NCI-H2107 (cell line): Measurements from ENCODE around the gene ACTR3C.

ENCODE experiments used
- DNase-seq: peaks from one replicate; lab custom pipeline; 2025; lab: John Stamatoyannopoulos, UW

The ACTR3C gene

GRCh38 chr7:150322833-150323681, at the start of gene ACTR3C, which contains the start of gene LRRC61:
Gene ACTR3C, minus strand, starts transcription at chr7:150323545. Its CDS starts 28,249 bp downstream, at chr7:150295296.
Gene LRRC61, plus strand, starts transcription at chr7:150323355. Its CDS starts 13,507 bp downstream, at chr7:150336862.
- peak; percentile 19 for DNase-seq

GRCh38 chr7:150372271-150373048, 49.1 kb upstream of the ACTR3C start:
- DNase-seq, result no peak

GRCh38 chr7:150371996-150372270, 48.6 kb upstream of the ACTR3C start:
- DNase-seq, result no peak

- DNase-seq, result no peak
Measured at GRCh38 chr7:150371131-150371995, 48.0 kb upstream of the ACTR3C start.

GRCh38 chr7:150370612-150371071, 47.3 kb upstream of the ACTR3C start:
- DNase-seq, result no peak

GRCh38 chr7:150369748-150370501, 46.6 kb upstream of the ACTR3C start:
- DNase-seq, result no peak

GRCh38 chr7:150368884-150369747, 45.8 kb upstream of the ACTR3C start:
- DNase-seq, result no peak

- DNase-seq, result peak; percentile 94
Measured at GRCh38 chr7:150368096-150368883, 44.9 kb upstream of the ACTR3C start, which contains the start of gene REPIN1. Gene REPIN1, plus strand, starts transcription at chr7:150368822. Its CDS starts 890 bp downstream, at chr7:150369712.

- DNase-seq, result no peak
Measured at GRCh38 chr7:150367677-150368095, 44.3 kb upstream of the ACTR3C start.

- DNase-seq, result no peak
Measured at GRCh38 chr7:150365673-150366398, 42.5 kb upstream of the ACTR3C start.

- no peak for DNase-seq
Measured at GRCh38 chr7:150365194-150365593, 41.8 kb upstream of the ACTR3C start.

GRCh38 chr7:150363872-150364271, 40.5 kb upstream of the ACTR3C start:
- no peak for DNase-seq

GRCh38 chr7:150363370-150363769, 40.0 kb upstream of the ACTR3C start:
- DNase-seq, result no peak

GRCh38 chr7:150361807-150362621, 38.7 kb upstream of the ACTR3C start:
- no peak for DNase-seq

- DNase-seq, result no peak
Measured at GRCh38 chr7:150361402-150361801, 38.1 kb upstream of the ACTR3C start.

- DNase-seq, result no peak
Measured at GRCh38 chr7:150360363-150361058, 37.2 kb upstream of the ACTR3C start.
